ENCODE data around the gene MAP3K10. TPM values are rescaled to one million over a fixed set of nuclear protein-coding genes. Genes with fewer than 3 reads are reported as not detected.

Gene MAP3K10
- total RNA-seq, 1 donor = 8.3 TPM

Other genes with a start within 250 kb of the MAP3K10 start
- gene PSMC4, start 220.3 kb upstream of the MAP3K10 start, total RNA-seq = 103 TPM
- gene ZNF546, start 194.4 kb upstream of the MAP3K10 start, total RNA-seq = 3.5 TPM
- 10.0 TPM for gene ZNF780B, start 135.2 kb upstream of the MAP3K10 start, total RNA-seq
- gene ZNF780A, start 100.5 kb upstream of the MAP3K10 start, total RNA-seq = 3.8 TPM
- gene TTC9B, start 27.0 kb downstream of the MAP3K10 start, total RNA-seq = under 0.01 TPM
- gene CCNP, start 35.3 kb downstream of the MAP3K10 start, total RNA-seq = 0.27 TPM
- 112 TPM for gene AKT2, start 93.9 kb downstream of the MAP3K10 start, total RNA-seq
- 12.1 TPM for gene C19orf47, start 157.0 kb downstream of the MAP3K10 start, total RNA-seq
- gene PLD3, start 157.3 kb downstream of the MAP3K10 start, total RNA-seq = 229 TPM
- gene HIPK4, start 198.8 kb downstream of the MAP3K10 start, total RNA-seq = 0.27 TPM
- gene PRX, start 222.0 kb downstream of the MAP3K10 start, total RNA-seq = 2.2 TPM
- 19.1 TPM for gene SERTAD1, start 234.6 kb downstream of the MAP3K10 start, total RNA-seq